Lower leg skin (tissue), 4 donors: ENCODE measurements around the gene LHX1. TPM values are rescaled to one million over a fixed set of nuclear protein-coding genes. Genes with fewer than 3 reads are reported as not detected.

Experiments used
- DNase-seq, 2 donors: peaks; one replicate each; pipeline ENCODE4 v3.0.0-alpha.2; 2019; ENCODE audit warnings: low spot score in 2 of 2
- H3K4me3 ChIP-seq: fragments of 200-600 bp; sonication (generic); 2 replicates; pipeline ENCODE4 v1.5.1; 2017; ENCODE audit warnings: mild to moderate bottlenecking, low read depth; ENCODE audit not compliant: poor library complexity, severe bottlenecking
- POLR2A ChIP-seq, 2 donors: fragments of 450-650 bp; IDR thresholded peaks; one replicate each; pipeline ENCODE4 v1.6.1; 2016 to 2017; ENCODE audit warnings: antibody characterized with exemption in 2 of 2, mild to moderate bottlenecking in 1 of 2, moderate library complexity in 1 of 2
- WGBS, 2 donors: methylation state at CpG; one replicate each; pipeline ENCODE4 v1.1.5; 2018; 5-methylcytosine and 5-hydroxymethylcytosine counted together
- intact Hi-C: fragments of 100-400 bp; cut with DNase I; formaldehyde crosslinking; loops from one replicate; pipeline ENCODE4 v1.15.0; 2023; ENCODE audit warnings: low total_unique reads
- total RNA-seq, 4 donors: library from RNA; depleted of rRNA; stranded (reverse); fragments of >200 nt; gene quantifications; one replicate each; pipeline ENCODE4 v1.1.0, GENCODE V29; 2016
- TF ChIP-seq, protein P1 (sequence below), 3 donors: fragments of 450-650 bp; IDR thresholded peaks; one replicate each; pipeline ENCODE4 v1.5.1; 2016; ENCODE audit warnings: antibody characterized with exemption in 3 of 3, mild to moderate bottlenecking in 3 of 3, moderate library complexity in 2 of 3

The LHX1 gene
- not detected for total RNA-seq

DNA sequence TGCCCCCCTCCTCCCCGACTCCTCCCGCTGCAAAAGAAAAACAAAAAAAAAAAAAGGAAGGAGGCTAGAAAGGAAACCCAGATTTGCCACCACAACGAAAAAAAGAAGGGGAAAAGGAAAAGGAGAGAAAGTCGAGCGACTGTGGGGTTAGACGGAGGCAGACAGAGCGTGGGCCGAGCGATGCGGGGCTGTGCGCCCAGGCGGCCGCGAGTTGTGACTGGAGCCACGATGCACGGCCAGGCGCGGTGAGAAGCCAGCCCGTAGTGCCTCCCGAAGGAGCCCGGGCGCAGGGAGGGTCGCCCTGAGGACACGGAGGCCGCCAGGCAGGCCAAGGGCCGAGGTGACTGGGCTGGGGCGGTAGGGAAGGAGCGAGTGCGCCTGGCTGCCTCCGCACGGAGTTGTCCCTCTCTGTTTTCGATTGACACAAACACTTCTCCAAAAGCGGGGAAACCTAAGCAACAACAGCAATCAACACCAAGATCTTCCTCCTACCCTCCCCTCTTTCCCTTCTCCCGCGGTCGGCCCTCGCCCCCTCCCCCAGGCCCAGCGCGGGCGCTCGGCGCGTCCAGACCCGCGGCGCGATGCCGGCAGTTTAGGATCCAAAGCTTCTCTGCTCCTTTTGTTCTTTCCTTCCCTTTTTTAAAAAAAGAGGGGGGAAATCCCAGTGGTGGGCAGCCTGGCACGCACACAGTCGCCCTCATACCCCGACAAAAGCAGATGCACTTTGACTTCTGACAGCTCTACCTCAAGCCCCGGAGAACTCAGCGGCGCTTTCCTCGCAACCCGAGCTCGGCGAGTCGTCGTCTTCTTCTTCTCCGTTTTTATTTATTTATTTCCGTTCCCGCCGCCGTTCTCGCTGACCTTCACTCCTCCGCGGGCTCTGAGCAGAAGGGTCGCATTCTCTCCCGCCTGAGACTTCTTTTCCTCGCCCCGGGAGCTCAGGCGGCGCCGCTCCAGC lies at the start of gene LHX1:
Gene LHX1, plus strand, starts transcription at position 475 of the 958 bp plus-strand sequence. CDS start 723 bp downstream, outside the sequence.
- TF ChIP-seq, protein P1, sequence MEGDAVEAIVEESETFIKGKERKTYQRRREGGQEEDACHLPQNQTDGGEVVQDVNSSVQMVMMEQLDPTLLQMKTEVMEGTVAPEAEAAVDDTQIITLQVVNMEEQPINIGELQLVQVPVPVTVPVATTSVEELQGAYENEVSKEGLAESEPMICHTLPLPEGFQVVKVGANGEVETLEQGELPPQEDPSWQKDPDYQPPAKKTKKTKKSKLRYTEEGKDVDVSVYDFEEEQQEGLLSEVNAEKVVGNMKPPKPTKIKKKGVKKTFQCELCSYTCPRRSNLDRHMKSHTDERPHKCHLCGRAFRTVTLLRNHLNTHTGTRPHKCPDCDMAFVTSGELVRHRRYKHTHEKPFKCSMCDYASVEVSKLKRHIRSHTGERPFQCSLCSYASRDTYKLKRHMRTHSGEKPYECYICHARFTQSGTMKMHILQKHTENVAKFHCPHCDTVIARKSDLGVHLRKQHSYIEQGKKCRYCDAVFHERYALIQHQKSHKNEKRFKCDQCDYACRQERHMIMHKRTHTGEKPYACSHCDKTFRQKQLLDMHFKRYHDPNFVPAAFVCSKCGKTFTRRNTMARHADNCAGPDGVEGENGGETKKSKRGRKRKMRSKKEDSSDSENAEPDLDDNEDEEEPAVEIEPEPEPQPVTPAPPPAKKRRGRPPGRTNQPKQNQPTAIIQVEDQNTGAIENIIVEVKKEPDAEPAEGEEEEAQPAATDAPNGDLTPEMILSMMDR (IDR thresholded peaks at IDR 0.05), result no peak
- TF ChIP-seq POLR2A (IDR thresholded peaks at IDR 0.05), result no peak
- 2 to 3% methylated on average over 75 of the region's 75 CpGs for WGBS, 2 donors
- intact Hi-C loops, result no loop called here
- DNase-seq, result peak in 1 of 2 donors; percentile 83
- H3K4me3 ChIP-seq, result no peak within 1 kb of the TSS

- intact Hi-C loops, result no loop called here
- 63 to 66% methylated on average over 8 of the region's 8 CpGs for WGBS, 2 donors
- no peak overlapping the region for H3K4me3 ChIP-seq
- DNase-seq, result no peak
- TF ChIP-seq, protein P1 (IDR thresholded peaks at IDR 0.05), result no peak
- TF ChIP-seq POLR2A (IDR thresholded peaks at IDR 0.05), result no peak
Measured at GRCh38 chr17:36888236-36888951, 48.9 kb upstream of the LHX1 start.

GRCh38 chr17:36889770-36890349 lies 47.4 kb upstream of the LHX1 start:
- intact Hi-C loops, result no loop called here
- WGBS, 2 donors, result 46 to 55% methylated on average over 8 of the region's 8 CpGs
- TF ChIP-seq POLR2A (IDR thresholded peaks at IDR 0.05), result no peak
- TF ChIP-seq, protein P1 (IDR thresholded peaks at IDR 0.05), result no peak
- no peak overlapping the region for H3K4me3 ChIP-seq
- DNase-seq, result no peak

GRCh38 chr17:36890398-36891168 lies 46.7 kb upstream of the LHX1 start:
- TF ChIP-seq, protein P1 (IDR thresholded peaks at IDR 0.05), result no peak
- no peak for TF ChIP-seq POLR2A (IDR thresholded peaks at IDR 0.05)
- no peak overlapping the region for H3K4me3 ChIP-seq
- no peak for DNase-seq
- intact Hi-C loops, result no loop called here
- WGBS, 2 donors, result 38 to 39% methylated on average over 13 of the region's 13 CpGs

GRCh38 chr17:36892112-36892838 lies 45.0 kb upstream of the LHX1 start:
- no peak for TF ChIP-seq POLR2A (IDR thresholded peaks at IDR 0.05)
- TF ChIP-seq, protein P1 (IDR thresholded peaks at IDR 0.05), result no peak
- WGBS, 2 donors, result 74 to 85% methylated on average over 7 of the region's 7 CpGs
- intact Hi-C loops, result no loop called here
- DNase-seq, result no peak
- no peak overlapping the region for H3K4me3 ChIP-seq
